BJ (cell line): ENCODE data around the gene KCNJ15. TPM values are rescaled to one million over a fixed set of nuclear protein-coding genes. Genes with fewer than 3 reads are reported as not detected.

Experiments
- CTCF ChIA-PET: fragments of 350-600 bp; formaldehyde crosslinking; extraction: SDS; loops from one replicate; lab custom pipeline; 2021; ENCODE audit warnings: antibody characterized with exemption, inconsistent platforms; lab: Yijun Ruan, JAX
- POLR2A ChIA-PET: fragments of 300-600 bp; sonication (Branson Sonifier 250); formaldehyde crosslinking; extraction: SDS; loops from one replicate; lab custom pipeline; 2021; ENCODE audit warnings: antibody characterized with exemption; lab: Charles Lee
- DNase-seq: peaks from one replicate; pipeline ENCODE4 v3.0.0-alpha.2; 2011; ENCODE audit warnings: low read depth
- H3K27me3 ChIP-seq: 2 replicates; pipeline ENCODE4 v1.6.0; 2011; ENCODE audit warnings: low read length; ENCODE audit not compliant: control insufficient read depth, insufficient read depth
- H3K36me3 ChIP-seq: 2 replicates; pipeline ENCODE4 v1.5.1; 2011; ENCODE audit warnings: low read length; ENCODE audit not compliant: control insufficient read depth, insufficient read depth
- H3K4me3 ChIP-seq: 2 replicates; pipeline ENCODE4 v1.5.1; 2011; ENCODE audit warnings: low read depth, mild to moderate bottlenecking, control low read depth, low read length
- polyA plus RNA-seq: library from polyadenylated mRNA; depleted of rRNA; stranded (reverse); fragments of >200 nt; gene quantifications from 2 replicates; pipeline ENCODE4 v1.2.3, GENCODE V29; 2011
- TF ChIP-seq, protein P1 (sequence below): IDR thresholded peaks from 2 replicates; pipeline ENCODE4 v1.5.1; 2011; ENCODE audit warnings: low read depth, mild to moderate bottlenecking, control low read depth, inconsistent platforms, low read length, moderate library complexity; ENCODE audit not compliant: insufficient read depth

Gene KCNJ15
- polyA plus RNA-seq, 1 experiment, result 0.02 TPM

DNA sequence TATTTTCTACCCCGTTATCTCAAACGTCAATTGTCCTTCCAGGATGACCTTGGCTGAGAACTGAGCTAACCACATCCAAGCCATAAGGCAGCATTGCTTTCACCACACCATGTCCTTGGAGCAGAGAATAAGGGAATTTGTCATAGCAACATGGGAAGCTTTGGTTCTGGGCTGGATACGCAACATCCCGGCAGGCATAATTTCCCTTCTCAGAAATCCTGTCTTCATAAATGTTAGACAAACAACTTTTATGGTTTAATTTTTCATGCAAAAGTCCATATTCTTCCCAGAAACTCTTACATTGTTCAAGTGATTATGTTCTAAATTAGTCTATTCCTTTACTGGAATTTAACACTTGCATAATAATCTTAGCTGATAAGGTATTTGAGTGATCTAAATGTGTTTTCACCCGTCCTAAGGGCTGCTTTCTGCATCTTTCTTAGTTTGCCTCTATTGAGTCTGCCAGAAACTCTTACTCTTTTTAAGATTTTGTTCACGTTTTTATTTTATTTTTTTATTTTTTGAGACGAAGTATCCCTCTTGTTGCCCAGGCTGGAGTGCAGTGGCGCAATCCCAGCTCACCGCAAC is 51.8 kb downstream of the KCNJ15 start:
- H3K27me3 ChIP-seq, result no peaks in the 10 kb centered on the region
- no peak overlapping the region for H3K4me3 ChIP-seq
- CTCF ChIA-PET, result interaction anchor here (1.0 to 1.5 kb wide), 3 partner anchors 12 to 89 kb away, joined by 3 to 4 read pairs (median 3); no protein-coding TSS in a partner anchor
- H3K36me3 ChIP-seq, result no peaks in the 10 kb centered on the region
- TF ChIP-seq, protein P1, sequence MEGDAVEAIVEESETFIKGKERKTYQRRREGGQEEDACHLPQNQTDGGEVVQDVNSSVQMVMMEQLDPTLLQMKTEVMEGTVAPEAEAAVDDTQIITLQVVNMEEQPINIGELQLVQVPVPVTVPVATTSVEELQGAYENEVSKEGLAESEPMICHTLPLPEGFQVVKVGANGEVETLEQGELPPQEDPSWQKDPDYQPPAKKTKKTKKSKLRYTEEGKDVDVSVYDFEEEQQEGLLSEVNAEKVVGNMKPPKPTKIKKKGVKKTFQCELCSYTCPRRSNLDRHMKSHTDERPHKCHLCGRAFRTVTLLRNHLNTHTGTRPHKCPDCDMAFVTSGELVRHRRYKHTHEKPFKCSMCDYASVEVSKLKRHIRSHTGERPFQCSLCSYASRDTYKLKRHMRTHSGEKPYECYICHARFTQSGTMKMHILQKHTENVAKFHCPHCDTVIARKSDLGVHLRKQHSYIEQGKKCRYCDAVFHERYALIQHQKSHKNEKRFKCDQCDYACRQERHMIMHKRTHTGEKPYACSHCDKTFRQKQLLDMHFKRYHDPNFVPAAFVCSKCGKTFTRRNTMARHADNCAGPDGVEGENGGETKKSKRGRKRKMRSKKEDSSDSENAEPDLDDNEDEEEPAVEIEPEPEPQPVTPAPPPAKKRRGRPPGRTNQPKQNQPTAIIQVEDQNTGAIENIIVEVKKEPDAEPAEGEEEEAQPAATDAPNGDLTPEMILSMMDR, result no peak
- POLR2A ChIA-PET, result no interaction called here
- no peak for DNase-seq

DNA sequence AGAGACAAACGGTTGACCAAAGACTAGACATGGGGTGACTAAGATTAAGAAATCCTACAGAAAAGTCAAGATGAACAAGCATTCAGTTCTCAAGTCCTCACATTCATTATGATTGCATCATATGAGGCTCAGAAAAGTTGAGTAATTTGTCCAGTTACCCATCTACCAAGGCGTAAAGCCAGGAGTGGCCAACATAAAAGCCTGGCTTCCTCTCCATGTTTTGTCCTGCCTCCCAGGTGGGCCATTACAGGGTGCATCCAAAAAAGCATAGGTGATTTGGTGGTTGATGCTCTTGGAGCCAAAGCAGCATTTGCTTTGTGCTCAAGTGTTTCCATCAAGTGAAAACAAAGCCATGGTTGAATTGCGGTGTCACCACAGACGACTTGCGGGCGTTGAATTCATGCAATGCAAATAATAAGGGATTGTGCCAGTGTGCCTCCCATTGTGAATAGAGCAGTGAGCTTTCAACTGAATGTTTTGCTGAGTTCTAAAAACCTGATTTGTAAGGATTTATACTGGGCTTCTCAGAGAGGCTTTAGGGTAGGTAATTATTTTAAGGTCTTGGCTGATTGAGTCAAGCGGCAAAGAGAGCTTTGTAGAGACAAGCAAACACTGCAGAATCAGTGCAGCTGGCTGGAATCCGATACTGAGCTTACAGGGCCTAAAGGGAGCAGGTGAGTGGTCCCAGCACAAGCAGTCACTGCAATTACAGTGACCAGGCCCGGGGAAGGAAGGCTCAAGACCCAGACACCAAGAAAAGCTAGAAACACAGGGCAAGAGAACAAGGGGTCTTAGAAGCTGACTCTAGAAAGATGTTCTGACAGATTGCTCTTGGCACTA is 54.1 kb downstream of the KCNJ15 start:
- Histone ChIP-seq H3K36me3 (no peaks in the 10 kb centered on the region), H3K4me3 (no peak overlapping the region), H3K27me3 (no peaks in the 10 kb centered on the region)
- POLR2A ChIA-PET, result no interaction called here
- TF ChIP-seq, protein P1, result no peak
- CTCF ChIA-PET, result interaction anchor here (2.2 kb wide), 1 partner anchor 42 kb away, joined by 9 read pairs; no protein-coding TSS in a partner anchor
- DNase-seq, result no peak

DNA sequence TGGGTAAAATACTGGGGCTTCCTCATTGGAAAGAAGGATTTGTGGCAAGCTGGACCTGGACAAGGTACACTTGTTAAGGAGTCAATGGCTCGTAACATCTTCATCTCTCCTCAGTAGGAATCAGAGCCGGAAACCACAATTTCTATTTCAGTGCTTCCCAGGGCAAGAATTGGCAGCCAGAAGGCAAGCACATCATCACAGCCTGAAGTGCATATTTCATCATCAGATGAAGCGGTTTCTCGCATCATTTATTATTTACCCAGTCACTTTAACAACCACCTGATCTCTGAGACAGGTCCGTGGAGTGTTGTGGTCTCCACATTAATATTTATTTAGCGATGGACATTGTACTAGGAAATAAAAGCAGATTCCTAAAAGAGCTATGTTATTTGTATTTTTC is 55.0 kb downstream of the KCNJ15 start:
- ChIA-PET POLR2A (no interaction called here), CTCF (interaction anchor here (2.2 kb wide), 1 partner anchor 41 kb away, joined by 9 read pairs; no protein-coding TSS in a partner anchor)
- Histone ChIP-seq H3K36me3 (no peaks in the 10 kb centered on the region), H3K4me3 (no peak overlapping the region), H3K27me3 (no peaks in the 10 kb centered on the region)
- DNase-seq, result no peak
- TF ChIP-seq, protein P1, result no peak

DNA sequence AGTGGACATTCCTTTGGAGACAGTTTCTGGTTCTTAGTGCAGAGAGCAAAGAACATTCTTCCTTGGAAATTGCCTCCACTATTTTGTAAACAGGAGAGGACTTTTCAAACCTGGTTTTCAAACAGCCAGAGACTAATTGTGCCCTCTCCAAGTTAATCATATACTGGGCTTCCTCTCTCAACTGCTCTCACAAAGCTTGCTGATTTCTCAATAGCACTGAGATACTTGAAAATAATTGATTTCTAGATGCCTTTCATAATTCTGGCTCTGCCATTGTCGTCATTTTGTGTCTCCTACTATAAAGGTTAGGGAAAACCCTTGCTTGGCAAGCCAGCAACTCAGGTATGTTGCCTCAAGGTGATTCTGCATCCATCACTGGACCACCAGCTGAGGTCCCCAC is 56.0 kb downstream of the KCNJ15 start:
- TF ChIP-seq, protein P1, result no peak
- DNase-seq, result no peak
- no peaks in the 10 kb centered on the region for H3K36me3 ChIP-seq
- POLR2A ChIA-PET, result no interaction called here
- CTCF ChIA-PET, result no interaction called here
- no peaks in the 10 kb centered on the region for H3K27me3 ChIP-seq
- H3K4me3 ChIP-seq, result no peak overlapping the region

DNA sequence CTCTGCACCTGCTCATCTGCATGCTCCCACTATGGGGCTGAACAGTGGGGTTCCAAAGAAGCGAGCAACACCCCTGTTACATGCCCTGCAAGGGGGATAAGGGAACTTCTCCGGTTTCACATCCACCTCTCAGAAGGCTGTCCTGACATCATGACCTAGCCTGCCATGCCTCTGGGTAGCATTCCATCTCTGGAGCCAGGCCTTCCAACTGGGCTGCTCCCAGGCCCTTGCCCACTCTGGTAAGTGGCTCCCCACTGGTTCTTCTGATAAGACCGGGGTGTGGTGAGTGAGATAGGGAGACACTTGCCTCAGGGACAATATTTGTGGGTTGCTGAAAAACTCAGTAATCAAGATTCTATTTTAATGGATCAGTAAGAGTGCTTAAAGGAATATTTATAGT is 57.8 kb downstream of the KCNJ15 start:
- Histone ChIP-seq H3K36me3 (no peaks in the 10 kb centered on the region), H3K27me3 (no peaks in the 10 kb centered on the region), H3K4me3 (no peak overlapping the region)
- TF ChIP-seq, protein P1, result no peak
- CTCF ChIA-PET, result interaction anchor here (0.5 kb wide), 1 partner anchor 84 kb away, joined by 4 read pairs; no protein-coding TSS in a partner anchor
- no peak for DNase-seq
- POLR2A ChIA-PET, result no interaction called here
